ENCODE measurements around the gene CXorf49B. TPM values are rescaled to one million over a fixed set of nuclear protein-coding genes. Genes with fewer than 3 reads are reported as not detected.
"Not testable (repeated sequence)": the region's sequence is repeated elsewhere in the genome, so short reads cannot be mapped to it uniquely, and the experiment has no call there.

CXorf49B gene
- total RNA-seq, 2 experiments from 2014 or later = not detected

- H3K4me3 Mint-ChIP-seq; H3K36me3 ChIP-seq (ENCODE audit: insufficient read depth, low read length); H3K4me1 Mint-ChIP-seq (ENCODE audit: low read depth); H3K27ac Mint-ChIP-seq; H3K9me3 ChIP-seq (ENCODE audit: control insufficient read depth in 1 of 2, insufficient read depth in 1 of 2, low read length in 2 of 2); H3K27me3 ChIP-seq (ENCODE audit: control insufficient read depth in 1 of 2, insufficient read depth in 2 of 2, low read length in 2 of 2); H3K4me3 ChIP-seq (ENCODE audit: low read length); H3K9me3 Mint-ChIP-seq; H3K36me3 Mint-ChIP-seq (ENCODE audit: low read depth); POLR2A ChIA-PET; CTCF ChIA-PET; intact Hi-C loops (cut with DNase I, micrococcal nuclease); H3K27ac ChIP-seq (ENCODE audit: low read depth in 1 of 2, low read length in 2 of 2); H3K27me3 Mint-ChIP-seq; DNase-seq; H3K4me1 ChIP-seq (ENCODE audit: insufficient read depth, low read length): not testable (repeated sequence)
- ATAC-seq (ENCODE audit: poor library complexity) = peak; percentile 15
Observed at GRCh38 chrX:71783569-71784347, 20.6 kb downstream of the CXorf49B start.

GRCh38 chrX:71784348-71784983 lies 21.3 kb downstream of the CXorf49B start:
- H3K27ac ChIP-seq (ENCODE audit: low read depth in 1 of 2, low read length in 2 of 2); H3K27ac Mint-ChIP-seq; DNase-seq; H3K4me1 Mint-ChIP-seq (ENCODE audit: low read depth); H3K4me1 ChIP-seq (ENCODE audit: insufficient read depth, low read length); H3K9me3 Mint-ChIP-seq; POLR2A ChIA-PET; H3K4me3 ChIP-seq (ENCODE audit: low read length); H3K27me3 ChIP-seq (ENCODE audit: control insufficient read depth in 1 of 2, insufficient read depth in 2 of 2, low read length in 2 of 2); H3K27me3 Mint-ChIP-seq; H3K9me3 ChIP-seq (ENCODE audit: control insufficient read depth in 1 of 2, insufficient read depth in 1 of 2, low read length in 2 of 2); H3K4me3 Mint-ChIP-seq; H3K36me3 Mint-ChIP-seq (ENCODE audit: low read depth); intact Hi-C loops (cut with DNase I, micrococcal nuclease); H3K36me3 ChIP-seq (ENCODE audit: insufficient read depth, low read length); CTCF ChIA-PET: not testable (repeated sequence)
- peak; percentile 45 for ATAC-seq (ENCODE audit: poor library complexity)

GRCh38 chrX:71806450-71806849 lies 43.3 kb downstream of the CXorf49B start:
- H3K27ac Mint-ChIP-seq; H3K4me1 Mint-ChIP-seq (ENCODE audit: low read depth); H3K27me3 Mint-ChIP-seq; POLR2A ChIA-PET; H3K9me3 ChIP-seq (ENCODE audit: control insufficient read depth in 1 of 2, insufficient read depth in 1 of 2, low read length in 2 of 2); CTCF ChIA-PET; H3K4me3 Mint-ChIP-seq; H3K4me3 ChIP-seq (ENCODE audit: low read length); H3K27ac ChIP-seq (ENCODE audit: low read depth in 1 of 2, low read length in 2 of 2); H3K9me3 Mint-ChIP-seq; H3K36me3 ChIP-seq (ENCODE audit: insufficient read depth, low read length); H3K36me3 Mint-ChIP-seq (ENCODE audit: low read depth); H3K27me3 ChIP-seq (ENCODE audit: control insufficient read depth in 1 of 2, insufficient read depth in 2 of 2, low read length in 2 of 2); DNase-seq; intact Hi-C loops (cut with DNase I, micrococcal nuclease); ATAC-seq (ENCODE audit: poor library complexity); H3K4me1 ChIP-seq (ENCODE audit: insufficient read depth, low read length): not testable (repeated sequence)

- Histone ChIP-seq H3K4me1 (ENCODE audit: insufficient read depth, low read length) (no peaks in the 10 kb centered on the region), H3K27me3 (ENCODE audit: control insufficient read depth in 1 of 2, insufficient read depth in 2 of 2, low read length in 2 of 2) (no peaks in the 10 kb centered on the region), H3K27ac (ENCODE audit: low read depth in 1 of 2, low read length in 2 of 2) (no peak overlapping the region), H3K9me3 (ENCODE audit: control insufficient read depth in 1 of 2, insufficient read depth in 1 of 2, low read length in 2 of 2) (no peaks in the 10 kb centered on the region), H3K36me3 (ENCODE audit: insufficient read depth, low read length) (no peaks in the 10 kb centered on the region), H3K4me3 (ENCODE audit: low read length) (no peak overlapping the region)
- Mint-ChIP-seq H3K27me3 (no peaks in the 10 kb centered on the region), H3K36me3 (ENCODE audit: low read depth) (no peaks in the 10 kb centered on the region), H3K27ac (no peak overlapping the region), H3K9me3 (no peaks in the 10 kb centered on the region), H3K4me3 (no peak overlapping the region), H3K4me1 (ENCODE audit: low read depth) (no peaks in the 10 kb centered on the region)
- no peak for TF ChIP-seq CTCF (IDR thresholded peaks at IDR 0.05)
- intact Hi-C loops (cut with DNase I, micrococcal nuclease) = no loop called here
- ChIA-PET POLR2A (no interaction called here), CTCF (no interaction called here)
- DNase-seq (no peak), ATAC-seq (ENCODE audit: poor library complexity) (no peak)
Observed at GRCh38 chrX:71809886-71810285, 46.7 kb downstream of the CXorf49B start.

Data from CD4-positive, alpha-beta T cell (primary cell).